NCI-H2029 treated with DMSO at 0.1 percent for 48 hours (cell line): ENCODE results near the gene GALP.
"Not testable (repeated sequence)": the region's sequence is repeated elsewhere in the genome, so short reads cannot be mapped to it uniquely, and the experiment has no call there.

ENCODE experiments used
- DNase-seq: peaks from one replicate; lab custom pipeline; 2025; lab: John Stamatoyannopoulos, UW

The GALP gene

DNA sequence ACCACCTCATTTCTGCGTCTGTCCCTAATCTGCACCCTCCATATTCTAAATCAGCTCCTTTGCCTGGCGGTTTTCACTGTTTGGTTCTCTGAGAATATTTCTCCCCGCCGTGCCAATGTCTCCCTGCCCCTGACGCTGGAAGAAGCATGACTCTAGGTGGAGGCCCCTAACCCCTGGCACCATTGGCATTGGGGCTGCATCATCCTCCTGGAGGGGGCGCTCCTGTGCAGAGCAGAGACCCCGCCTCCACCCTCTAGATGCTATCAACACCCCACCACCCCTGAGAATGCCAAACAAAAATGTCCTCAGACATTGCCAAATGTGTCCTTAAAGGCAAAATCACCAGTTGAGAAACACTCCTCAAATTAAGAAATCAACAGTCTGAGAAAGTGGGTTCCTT lies 15.3 kb downstream of the GALP start:
- DNase-seq, result no peak

DNA sequence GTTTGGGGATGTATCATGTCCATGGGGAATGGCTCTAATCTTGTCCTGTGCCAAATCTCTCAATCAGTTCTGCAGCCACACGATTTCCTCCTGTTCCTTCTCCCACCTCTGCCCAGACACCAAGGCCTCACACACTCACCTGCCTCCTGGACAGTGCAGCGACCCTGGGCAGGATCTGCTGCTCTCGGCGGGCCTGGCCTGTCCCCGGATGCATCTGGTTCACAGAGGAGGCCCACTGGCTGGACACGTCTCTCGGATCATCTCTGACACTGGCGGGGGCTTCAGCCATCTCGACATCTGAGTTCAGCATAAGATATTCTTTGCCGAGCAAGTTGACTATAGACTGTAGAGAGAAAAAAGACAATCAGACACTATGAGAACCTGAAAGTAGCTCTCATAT lies 15.9 kb downstream of the GALP start:
- DNase-seq, result no peak

DNA sequence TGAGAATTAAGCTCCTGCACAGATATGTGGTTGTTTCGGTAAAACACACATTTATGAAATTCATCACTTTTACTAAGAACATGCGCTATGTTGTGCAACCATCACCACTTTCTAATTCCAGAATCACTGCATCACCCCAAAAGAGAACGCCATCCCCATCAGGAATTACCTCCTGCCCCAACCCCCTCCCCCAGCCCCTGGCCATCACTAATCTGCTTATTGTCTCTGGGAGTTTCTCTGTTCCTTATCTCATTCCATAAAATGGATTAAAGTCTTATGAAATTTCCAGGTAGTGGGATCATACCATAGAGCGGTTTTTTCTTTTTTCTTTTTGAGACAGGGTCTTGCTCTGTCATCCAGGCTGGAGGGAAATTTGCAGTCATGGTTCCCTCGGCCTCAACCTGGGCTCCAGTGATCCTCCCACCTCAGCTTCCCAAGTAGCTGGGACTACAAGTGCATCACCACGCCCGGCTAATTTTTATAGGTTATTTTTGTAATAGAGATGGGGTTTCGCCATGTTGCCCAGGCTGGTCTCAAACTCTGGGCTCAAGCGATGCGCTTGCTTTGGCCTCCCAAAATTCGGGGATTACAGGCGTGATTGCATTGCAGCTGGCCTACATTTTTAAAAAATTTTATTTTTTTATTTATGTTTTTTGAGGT lies 18.3 kb downstream of the GALP start:
- DNase-seq, result no peak

GRCh38 chr19:56197646-56198045 lies 21.8 kb downstream of the GALP start, which contains the start of gene ZSCAN5B:
ZSCAN5B (minus strand) TSS chr19:56197783; CDS start chr19:56193052, 4,731 bp downstream.
- not testable (repeated sequence) for DNase-seq

GRCh38 chr19:56199687-56200086 lies 23.9 kb downstream of the GALP start:
- no peak for DNase-seq

- no peak for DNase-seq
Measured at GRCh38 chr19:56201973-56202372, 26.2 kb downstream of the GALP start, which contains the start of gene ZSCAN5C. ZSCAN5C (plus strand) TSS chr19:56202273; CDS start chr19:56205914, 3,641 bp downstream.

GRCh38 chr19:56207581-56207980 lies 31.8 kb downstream of the GALP start:
- DNase-seq, result not testable (repeated sequence)

DNA sequence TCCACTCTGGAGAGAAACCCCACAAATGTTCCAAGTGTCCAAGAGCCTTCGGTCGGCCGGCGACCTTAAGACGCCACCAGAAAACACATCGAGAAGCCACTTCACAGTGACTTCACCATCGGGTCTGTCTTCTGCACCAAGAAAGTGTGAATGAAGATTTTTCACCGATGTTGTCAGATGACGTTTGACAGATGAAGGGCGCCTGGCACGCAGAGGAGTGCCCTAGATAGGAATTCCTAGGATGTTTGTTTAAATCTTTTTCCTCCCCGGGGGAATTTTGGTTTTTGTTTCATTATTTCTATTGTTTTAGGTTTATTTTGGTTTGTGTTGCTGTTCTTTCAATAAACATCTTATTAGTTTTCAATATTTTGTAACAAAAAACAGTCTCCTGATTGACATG lies 33.3 kb downstream of the GALP start:
- no peak for DNase-seq

GRCh38 chr19:56210036-56210435 lies 34.2 kb downstream of the GALP start:
- DNase-seq, result not testable (repeated sequence)

DNA sequence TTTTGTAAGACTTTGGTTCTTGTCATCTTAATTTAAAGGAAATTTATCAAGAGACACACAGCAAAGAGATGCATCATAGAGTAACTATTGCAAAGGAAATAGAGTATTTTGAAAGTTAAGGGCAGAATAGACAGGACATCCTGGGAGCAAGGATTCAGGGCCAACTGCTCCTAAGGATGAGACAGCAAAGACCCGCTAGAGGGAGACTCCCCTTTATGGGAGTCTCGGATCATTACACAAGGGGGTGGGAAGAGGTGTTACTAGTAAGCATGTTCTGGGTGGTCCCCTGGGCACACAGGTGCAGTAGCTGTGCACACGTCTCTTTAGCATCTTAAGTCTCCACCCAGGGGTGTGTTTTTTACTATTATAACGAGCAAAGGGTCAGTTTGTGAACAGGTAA lies 35.9 kb downstream of the GALP start:
- DNase-seq, result no peak

GRCh38 chr19:56217039-56217949 lies 41.5 kb downstream of the GALP start:
- no peak for DNase-seq

- no peak for DNase-seq
Measured at GRCh38 chr19:56218961-56219360, 43.2 kb downstream of the GALP start.

GRCh38 chr19:56221442-56221841 lies 45.6 kb downstream of the GALP start:
- not testable (repeated sequence) for DNase-seq

DNA sequence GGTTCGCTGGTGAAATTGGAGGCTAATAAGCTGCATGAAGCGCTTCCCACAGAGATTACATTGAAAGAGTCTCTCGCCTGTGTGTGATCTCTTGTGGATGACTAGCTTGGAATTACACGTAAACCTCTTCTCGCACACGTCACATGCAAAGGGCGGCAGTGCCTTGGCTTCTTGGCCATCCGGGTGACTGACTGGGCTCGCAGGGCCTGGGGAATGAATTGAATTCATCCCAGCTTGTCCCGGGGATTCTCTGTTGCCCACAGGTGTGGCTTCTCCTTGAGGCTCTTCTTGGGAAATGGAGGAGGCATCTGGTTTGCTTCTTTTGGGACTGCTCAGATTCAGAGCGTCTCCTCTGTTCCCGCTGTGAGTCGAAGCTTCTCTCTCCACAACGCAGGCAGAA lies 46.0 kb downstream of the GALP start:
- no peak for DNase-seq

DNA sequence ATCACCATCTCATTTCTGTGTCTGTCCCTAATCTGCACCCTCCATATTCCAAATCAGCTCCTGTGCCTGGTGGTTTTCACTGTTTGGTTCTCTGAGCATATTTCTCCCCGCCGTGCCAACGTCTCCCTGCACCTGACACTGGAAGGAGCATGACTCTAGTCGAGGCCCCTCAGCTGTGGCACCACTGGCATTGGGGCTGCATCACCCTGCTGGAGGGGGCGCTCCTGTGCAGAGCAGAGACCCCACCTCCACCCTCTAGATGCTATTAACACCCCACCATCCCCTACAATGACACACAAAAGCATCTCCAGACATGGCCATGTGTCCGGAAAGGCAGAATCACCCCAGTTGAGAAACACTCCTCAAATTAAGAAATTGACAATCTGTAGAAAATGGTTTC lies 47.1 kb downstream of the GALP start:
- no peak for DNase-seq

- no peak for DNase-seq
Measured at GRCh38 chr19:56223481-56223880, 47.7 kb downstream of the GALP start.
